GM19438 (cell line): Measurements from ENCODE around the gene FEZ2.

ENCODE experiments used
- ATAC-seq: cut with Tn5 transposase; IDR thresholded peaks from one replicate; pipeline ENCODE4 v1.9.1; 2021; ENCODE audit warnings: low read depth; ENCODE audit not compliant: unreplicated experiment

FEZ2 gene

GRCh38 chr2:36564377-36564930 is 33.5 kb downstream of the FEZ2 start:
- ATAC-seq: no peak

- no peak for ATAC-seq
These were observed 34.9 kb downstream of the FEZ2 start for GRCh38 chr2:36562973-36563532.

GRCh38 chr2:36562240-36562639 is 35.7 kb downstream of the FEZ2 start:
- ATAC-seq: no peak

- ATAC-seq: no peak
These were observed 36.6 kb downstream of the FEZ2 start for GRCh38 chr2:36561237-36561944.

GRCh38 chr2:36560726-36561125 is 37.2 kb downstream of the FEZ2 start:
- ATAC-seq: no peak

GRCh38 chr2:36559221-36559942 is 38.6 kb downstream of the FEZ2 start:
- no peak for ATAC-seq

- ATAC-seq: no peak
These were observed 41.1 kb downstream of the FEZ2 start for GRCh38 chr2:36556842-36557241.

- ATAC-seq: no peak
These were observed 42.2 kb downstream of the FEZ2 start for GRCh38 chr2:36555789-36556188.

GRCh38 chr2:36554531-36554930 is 43.4 kb downstream of the FEZ2 start:
- no peak for ATAC-seq

- ATAC-seq: no peak
These were observed 44.3 kb downstream of the FEZ2 start for GRCh38 chr2:36553683-36554082.

GRCh38 chr2:36550006-36550405 is 48.0 kb downstream of the FEZ2 start:
- no peak for ATAC-seq

GRCh38 chr2:36549165-36549574 is 48.8 kb downstream of the FEZ2 start:
- ATAC-seq: no peak

- no peak for ATAC-seq
These were observed 50.1 kb downstream of the FEZ2 start for GRCh38 chr2:36547906-36548305.

- no peak for ATAC-seq
These were observed 52.0 kb downstream of the FEZ2 start for GRCh38 chr2:36545871-36546416.

GRCh38 chr2:36544638-36545338 is 53.2 kb downstream of the FEZ2 start:
- no peak for ATAC-seq

GRCh38 chr2:36541891-36542595 is 55.9 kb downstream of the FEZ2 start:
- no peak for ATAC-seq

- no peak for ATAC-seq
These were observed 56.8 kb downstream of the FEZ2 start for GRCh38 chr2:36540986-36541754.

GRCh38 chr2:36539631-36540030 is 58.3 kb downstream of the FEZ2 start:
- ATAC-seq: peak; percentile 77

GRCh38 chr2:36538335-36538734 is 59.6 kb downstream of the FEZ2 start:
- no peak for ATAC-seq
